Esophagus squamous epithelium (tissue), 5 donors: Measurements from ENCODE around the gene NOP16. TPM values are rescaled to one million over a fixed set of nuclear protein-coding genes. Genes with fewer than 3 reads are reported as not detected.

Experiments used
- DNase-seq: peaks from one replicate; lab custom pipeline; 2025; lab: John Stamatoyannopoulos, UW
- H3K27ac ChIP-seq, 4 donors: fragments of 200-600 bp; sonication (generic); one replicate each; pipeline ENCODE4 v1.5.1; 2016 to 2019; ENCODE audit warnings: mild to moderate bottlenecking in 1 of 4
- H3K27me3 ChIP-seq, 4 donors: fragments of 200-600 bp; sonication (generic); 1 replicate in 3 of 4; 2 replicates in 1 of 4; pipeline versions ENCODE4 v1.5.1 to v1.6.0; 2017 to 2021; ENCODE audit warnings: antibody characterized with exemption in 1 of 4
- H3K36me3 ChIP-seq, 3 donors: fragments of 200-600 bp; sonication (generic); one replicate each; pipeline ENCODE4 v1.5.1; 2016 to 2019
- H3K4me1 ChIP-seq, 3 donors: fragments of 200-600 bp; sonication (generic); one replicate each; pipeline ENCODE4 v1.5.1; 2017 to 2019
- H3K4me3 ChIP-seq, 4 donors: fragments of 200-600 bp; sonication (generic); 1 replicate in 3 of 4; 2 replicates in 1 of 4; pipeline ENCODE4 v1.5.1; 2016 to 2019; ENCODE audit warnings: mild to moderate bottlenecking in 2 of 4, moderate library complexity in 1 of 4
- H3K9me3 ChIP-seq, 3 donors: fragments of 200-600 bp; sonication (generic); one replicate each; pipeline ENCODE4 v1.5.1; 2016 to 2019
- POLR2A ChIP-seq, 4 donors: fragments of 450-650 bp; IDR thresholded peaks; one replicate each; pipeline ENCODE4 v1.6.1; 2017; ENCODE audit warnings: antibody characterized with exemption in 4 of 4, mild to moderate bottlenecking in 4 of 4, moderate library complexity in 3 of 4
- WGBS, 2 donors: methylation state at CpG; one replicate each; pipeline ENCODE4 v1.1.5; 2018; 5-methylcytosine and 5-hydroxymethylcytosine counted together
- intact Hi-C: fragments of 100-400 bp; cut with DNase I; formaldehyde crosslinking; loops from one replicate; pipeline ENCODE4 v1.15.0; 2022
- total RNA-seq, 4 donors: library from RNA; depleted of rRNA; stranded (reverse); fragments of >200 nt; gene quantifications; one replicate each; pipeline ENCODE4 v1.1.0, GENCODE V29; 2016
- TF ChIP-seq, protein P1 (sequence below), 6 experiments: fragments of 450-650 bp in 4 of 6; fragments of 200-600 bp in 2 of 6; sonication (generic) in 2 of 6; IDR thresholded peaks; one replicate each; pipeline ENCODE4 v1.5.1; 2016 to 2019; ENCODE audit warnings: antibody characterized with exemption in 6 of 6, mild to moderate bottlenecking in 4 of 6, moderate library complexity in 4 of 6
- donor health status: DM: yes; HTN: yes; CAD: no.

NOP16 gene
- total RNA-seq, 4 donors from 2014 or later: 19.9 to 38.0 (median 30.9) TPM

DNA sequence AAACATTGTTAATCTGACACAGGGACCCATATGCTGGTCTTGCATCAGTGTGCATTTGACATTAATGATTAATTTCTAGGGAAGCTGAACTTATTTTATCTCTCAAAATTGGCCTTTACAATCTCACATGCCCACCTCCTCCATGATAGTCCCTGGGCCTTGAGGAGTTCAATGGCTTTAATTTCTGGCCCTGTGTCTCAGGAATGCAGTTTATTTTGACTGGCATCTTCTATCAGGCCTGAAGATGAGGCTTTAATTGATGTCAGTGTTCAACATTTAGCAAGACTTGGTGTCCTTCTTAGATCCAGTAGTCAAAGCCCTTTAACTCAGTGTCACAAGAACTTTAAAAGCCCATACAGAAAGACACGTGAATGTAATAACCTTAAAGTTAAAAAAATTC is 38.5 kb upstream of the NOP16 start:
- WGBS, 2 donors: 67 to 92% methylated on average over 1 of the region's 1 CpG
- H3K27ac ChIP-seq: no peak overlapping the region
- no peak for TF ChIP-seq POLR2A (IDR thresholded peaks at IDR 0.05)
- TF ChIP-seq, protein P1, sequence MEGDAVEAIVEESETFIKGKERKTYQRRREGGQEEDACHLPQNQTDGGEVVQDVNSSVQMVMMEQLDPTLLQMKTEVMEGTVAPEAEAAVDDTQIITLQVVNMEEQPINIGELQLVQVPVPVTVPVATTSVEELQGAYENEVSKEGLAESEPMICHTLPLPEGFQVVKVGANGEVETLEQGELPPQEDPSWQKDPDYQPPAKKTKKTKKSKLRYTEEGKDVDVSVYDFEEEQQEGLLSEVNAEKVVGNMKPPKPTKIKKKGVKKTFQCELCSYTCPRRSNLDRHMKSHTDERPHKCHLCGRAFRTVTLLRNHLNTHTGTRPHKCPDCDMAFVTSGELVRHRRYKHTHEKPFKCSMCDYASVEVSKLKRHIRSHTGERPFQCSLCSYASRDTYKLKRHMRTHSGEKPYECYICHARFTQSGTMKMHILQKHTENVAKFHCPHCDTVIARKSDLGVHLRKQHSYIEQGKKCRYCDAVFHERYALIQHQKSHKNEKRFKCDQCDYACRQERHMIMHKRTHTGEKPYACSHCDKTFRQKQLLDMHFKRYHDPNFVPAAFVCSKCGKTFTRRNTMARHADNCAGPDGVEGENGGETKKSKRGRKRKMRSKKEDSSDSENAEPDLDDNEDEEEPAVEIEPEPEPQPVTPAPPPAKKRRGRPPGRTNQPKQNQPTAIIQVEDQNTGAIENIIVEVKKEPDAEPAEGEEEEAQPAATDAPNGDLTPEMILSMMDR (IDR thresholded peaks at IDR 0.05): no peak
- H3K4me1 ChIP-seq: no peaks in the 10 kb centered on the region
- no peak overlapping the region for H3K4me3 ChIP-seq
- H3K27me3 ChIP-seq: peaks cover 0 to under 1% (median 0%) of the 10 kb centered on the region in 4 donors
- DNase-seq: no peak
- intact Hi-C loops: no loop called here
- H3K9me3 ChIP-seq: no peaks in the 10 kb centered on the region
- no peaks in the 10 kb centered on the region for H3K36me3 ChIP-seq

- Histone ChIP-seq H3K36me3 (no peaks in the 10 kb centered on the region), H3K4me1 (no peaks in the 10 kb centered on the region), H3K9me3 (no peaks in the 10 kb centered on the region), H3K27me3 (peaks cover 0 to 7% (median 0%) of the 10 kb centered on the region in 4 donors), H3K27ac (no peak overlapping the region), H3K4me3 (no peak overlapping the region)
- TF ChIP-seq POLR2A (IDR thresholded peaks at IDR 0.05): no peak
- TF ChIP-seq, protein P1 (IDR thresholded peaks at IDR 0.05): no peak
- DNase-seq: no peak
- WGBS, 2 donors: 69 to 88% methylated on average over 1 of the region's 1 CpG
- intact Hi-C loops: no loop called here
These were observed 37.4 kb upstream of the NOP16 start for GRCh38 chr5:176425791-176426190.

DNA sequence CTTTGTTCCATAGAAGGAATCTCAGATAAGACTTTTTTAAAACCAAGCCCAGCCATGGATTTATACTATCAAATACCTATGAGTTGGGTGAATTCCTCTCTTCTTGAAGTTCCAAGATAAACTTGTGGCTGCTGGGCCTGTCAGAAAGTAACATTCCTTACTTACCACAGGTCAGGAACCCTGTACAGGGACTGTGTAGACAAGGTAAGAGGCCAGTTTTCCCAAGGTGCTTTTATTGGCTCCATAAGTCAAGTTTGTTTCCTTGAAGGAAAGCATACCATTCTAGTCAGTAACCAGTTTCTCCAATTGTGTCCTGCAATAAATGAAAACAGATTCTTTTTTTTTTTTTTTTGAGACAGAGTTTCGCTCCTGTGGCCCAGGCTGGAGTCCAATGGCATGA is 36.7 kb upstream of the NOP16 start:
- no peaks in the 10 kb centered on the region for H3K36me3 ChIP-seq
- WGBS, 2 donors: 100% methylated on average over 1 of the region's 1 CpG; no CpG with 5 or more reads in 1 of the 2 donors
- TF ChIP-seq POLR2A (IDR thresholded peaks at IDR 0.05): no peak
- TF ChIP-seq, protein P1 (IDR thresholded peaks at IDR 0.05): no peak
- H3K27ac ChIP-seq: no peak overlapping the region
- H3K4me3 ChIP-seq: no peak overlapping the region
- no peaks in the 10 kb centered on the region for H3K4me1 ChIP-seq
- no peaks in the 10 kb centered on the region for H3K9me3 ChIP-seq
- no peak for DNase-seq
- intact Hi-C loops: no loop called here
- H3K27me3 ChIP-seq: peaks cover 0 to 7% (median 0%) of the 10 kb centered on the region in 4 donors

GRCh38 chr5:176424181-176424580 is 35.8 kb upstream of the NOP16 start:
- H3K27ac ChIP-seq: no peak overlapping the region
- H3K4me1 ChIP-seq: no peaks in the 10 kb centered on the region
- intact Hi-C loops: no loop called here
- TF ChIP-seq POLR2A (IDR thresholded peaks at IDR 0.05): no peak
- TF ChIP-seq, protein P1 (IDR thresholded peaks at IDR 0.05): no peak
- H3K36me3 ChIP-seq: no peaks in the 10 kb centered on the region
- H3K27me3 ChIP-seq: peaks cover 0 to 7% (median 0%) of the 10 kb centered on the region in 4 donors
- WGBS, 2 donors: 68 to 70% methylated on average over 2 to 3 of the region's 3 CpGs
- no peak overlapping the region for H3K4me3 ChIP-seq
- no peaks in the 10 kb centered on the region for H3K9me3 ChIP-seq
- DNase-seq: no peak

DNA sequence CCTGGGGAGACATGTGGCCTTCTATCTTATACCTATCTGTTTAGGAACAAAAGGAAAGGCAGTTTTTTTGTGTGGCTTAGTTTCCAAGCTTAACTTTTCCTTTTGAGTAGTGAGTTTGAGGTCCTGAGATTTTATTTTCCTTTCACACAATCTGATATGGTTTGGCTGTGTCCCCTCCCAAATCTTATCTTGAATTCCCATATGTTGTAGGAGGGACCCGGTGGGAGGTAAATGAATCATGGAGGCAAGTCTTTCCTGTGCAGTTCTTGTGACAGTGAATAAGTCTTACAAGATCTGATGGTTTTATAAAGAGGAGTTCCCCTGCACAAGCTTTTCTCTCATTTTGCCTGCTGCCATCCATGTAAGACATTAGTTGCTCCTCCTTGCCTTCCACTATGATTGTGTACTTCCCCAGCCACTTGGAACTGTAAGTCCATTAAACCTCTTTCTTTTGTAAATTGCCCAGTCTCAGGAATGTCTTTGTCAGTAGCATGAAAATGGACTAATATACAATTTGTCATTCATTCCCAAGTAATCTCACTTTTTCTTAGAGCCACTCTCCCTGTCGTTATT is 32.7 kb upstream of the NOP16 start:
- no peaks in the 10 kb centered on the region for H3K36me3 ChIP-seq
- TF ChIP-seq, protein P1 (IDR thresholded peaks at IDR 0.05): no peak
- no peak for TF ChIP-seq POLR2A (IDR thresholded peaks at IDR 0.05)
- H3K4me3 ChIP-seq: no peak overlapping the region
- no peaks in the 10 kb centered on the region for H3K9me3 ChIP-seq
- H3K4me1 ChIP-seq: peaks cover 6 to 18% (median 7%) of the 10 kb centered on the region in 3 donors
- no peak for DNase-seq
- 60 to 68% methylated on average over 2 of the region's 2 CpGs for WGBS, 2 donors
- peaks cover 0 to 7% (median 0%) of the 10 kb centered on the region in 4 donors for H3K27me3 ChIP-seq
- intact Hi-C loops: no loop called here
- no peak overlapping the region for H3K27ac ChIP-seq
